ENCODE measurements around the gene ZNF565. TPM values are rescaled to one million over a fixed set of nuclear protein-coding genes. Genes with fewer than 3 reads are reported as not detected.

ZNF565 gene
- total RNA-seq, 1 donor from 2014 or later = 4.4 TPM

DNA sequence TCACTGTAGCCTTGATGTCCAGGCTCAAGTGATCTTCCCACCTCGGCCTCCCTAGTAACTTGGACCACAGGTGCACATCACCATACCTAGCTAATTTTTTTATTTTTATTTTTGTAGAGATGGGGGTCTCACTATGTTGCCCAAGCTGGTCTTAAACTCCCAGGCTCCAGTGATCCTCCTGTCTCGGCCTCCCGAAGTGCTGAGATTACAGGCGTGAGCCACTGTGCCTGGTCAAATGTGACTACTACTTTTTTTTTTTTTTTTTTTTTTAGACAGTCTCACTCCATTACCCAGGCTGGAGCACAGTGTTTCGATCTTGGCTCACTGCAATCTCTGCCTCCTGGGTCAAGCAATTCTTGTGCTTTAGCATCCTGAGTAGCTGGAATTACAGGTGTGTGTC is 41.6 kb downstream of the ZNF565 start:
- intact Hi-C loops (cut with micrococcal nuclease) = no loop called here
- peaks cover 22% of the 10 kb centered on the region for H3K4me1 ChIP-seq
- H3K4me3 ChIP-seq = no peak overlapping the region
- H3K27ac ChIP-seq (replicated peaks) = no peak overlapping the region
- no peaks in the 10 kb centered on the region for H3K36me3 ChIP-seq
- TF ChIP-seq, protein P1, sequence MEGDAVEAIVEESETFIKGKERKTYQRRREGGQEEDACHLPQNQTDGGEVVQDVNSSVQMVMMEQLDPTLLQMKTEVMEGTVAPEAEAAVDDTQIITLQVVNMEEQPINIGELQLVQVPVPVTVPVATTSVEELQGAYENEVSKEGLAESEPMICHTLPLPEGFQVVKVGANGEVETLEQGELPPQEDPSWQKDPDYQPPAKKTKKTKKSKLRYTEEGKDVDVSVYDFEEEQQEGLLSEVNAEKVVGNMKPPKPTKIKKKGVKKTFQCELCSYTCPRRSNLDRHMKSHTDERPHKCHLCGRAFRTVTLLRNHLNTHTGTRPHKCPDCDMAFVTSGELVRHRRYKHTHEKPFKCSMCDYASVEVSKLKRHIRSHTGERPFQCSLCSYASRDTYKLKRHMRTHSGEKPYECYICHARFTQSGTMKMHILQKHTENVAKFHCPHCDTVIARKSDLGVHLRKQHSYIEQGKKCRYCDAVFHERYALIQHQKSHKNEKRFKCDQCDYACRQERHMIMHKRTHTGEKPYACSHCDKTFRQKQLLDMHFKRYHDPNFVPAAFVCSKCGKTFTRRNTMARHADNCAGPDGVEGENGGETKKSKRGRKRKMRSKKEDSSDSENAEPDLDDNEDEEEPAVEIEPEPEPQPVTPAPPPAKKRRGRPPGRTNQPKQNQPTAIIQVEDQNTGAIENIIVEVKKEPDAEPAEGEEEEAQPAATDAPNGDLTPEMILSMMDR (IDR thresholded peaks at IDR 0.05; ENCODE audit: borderline replicate concordance) = no peak
- no peak for DNase-seq
- no peaks in the 10 kb centered on the region for H3K9me3 ChIP-seq (replicated peaks)
- no peaks in the 10 kb centered on the region for H3K27me3 ChIP-seq (ENCODE audit: low read depth)

DNA sequence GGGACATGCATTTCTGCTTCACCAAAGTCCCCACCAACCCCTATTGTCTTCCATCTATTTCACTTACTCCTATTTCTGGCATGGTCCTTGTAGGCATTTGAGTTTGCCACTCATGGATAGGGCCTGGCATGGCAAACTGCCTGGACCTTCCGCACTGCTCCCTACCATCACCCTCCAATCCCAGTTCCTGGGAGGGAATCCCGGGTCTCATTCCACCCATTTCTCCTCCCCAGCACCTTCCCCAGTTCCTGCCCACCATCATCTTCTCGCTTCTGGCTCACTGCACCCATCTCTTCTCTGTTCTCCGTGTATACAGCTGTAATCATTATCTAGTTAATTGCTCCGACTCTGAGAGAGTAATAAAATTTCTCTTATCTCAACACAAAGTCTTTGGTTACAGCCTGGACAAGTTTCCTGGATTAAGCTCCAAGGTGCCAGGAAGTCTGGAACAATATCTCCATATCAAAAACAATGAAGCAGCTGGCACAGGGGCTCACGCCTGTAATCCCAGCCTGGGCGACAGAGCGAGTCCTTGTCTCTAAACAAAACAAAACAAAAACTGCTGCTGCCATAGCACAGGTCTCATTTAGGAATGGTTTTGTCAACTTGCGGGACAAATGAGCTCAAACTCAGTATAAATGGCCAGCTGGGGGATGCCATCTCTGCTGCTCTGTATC is 45.2 kb downstream of the ZNF565 start:
- H3K4me3 ChIP-seq = no peak overlapping the region
- peaks cover 22% of the 10 kb centered on the region for H3K4me1 ChIP-seq
- DNase-seq = no peak
- H3K9me3 ChIP-seq (replicated peaks) = no peaks in the 10 kb centered on the region
- H3K36me3 ChIP-seq = peaks cover 13% of the 10 kb centered on the region
- H3K27ac ChIP-seq (replicated peaks) = peak overlapping the region; percentile 71
- TF ChIP-seq, protein P1 (IDR thresholded peaks at IDR 0.05; ENCODE audit: borderline replicate concordance) = no peak
- intact Hi-C loops (cut with micrococcal nuclease) = no loop called here
- no peaks in the 10 kb centered on the region for H3K27me3 ChIP-seq (ENCODE audit: low read depth)

DNA sequence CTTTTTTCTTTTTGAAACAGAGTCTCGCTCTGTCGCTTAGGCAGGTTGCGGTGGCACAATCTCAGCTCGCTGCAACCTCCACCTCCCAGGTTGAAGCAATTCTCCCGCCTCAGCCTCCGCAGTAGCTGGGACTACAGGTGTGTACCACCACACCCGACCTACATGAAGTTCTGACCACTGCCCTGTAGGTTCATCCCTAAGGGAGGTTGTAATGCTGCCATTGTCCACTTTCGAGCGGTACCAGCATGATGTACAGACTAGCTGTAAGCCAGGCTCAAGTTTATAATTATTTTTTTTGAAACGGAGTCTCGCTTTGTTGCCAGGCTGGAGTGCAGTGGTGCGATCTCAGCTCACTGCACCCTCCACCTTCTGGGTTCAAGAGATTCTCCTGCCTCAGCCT is 50.7 kb downstream of the ZNF565 start:
- Histone ChIP-seq H3K9me3 (replicated peaks) (no peaks in the 10 kb centered on the region), H3K27me3 (ENCODE audit: low read depth) (no peaks in the 10 kb centered on the region), H3K4me3 (no peak overlapping the region), H3K4me1 (peaks cover 13% of the 10 kb centered on the region), H3K27ac (replicated peaks) (no peak overlapping the region), H3K36me3 (peaks cover 21% of the 10 kb centered on the region)
- intact Hi-C loops (cut with micrococcal nuclease) = no loop called here
- TF ChIP-seq, protein P1 (IDR thresholded peaks at IDR 0.05; ENCODE audit: borderline replicate concordance) = no peak
- DNase-seq = no peak

DNA sequence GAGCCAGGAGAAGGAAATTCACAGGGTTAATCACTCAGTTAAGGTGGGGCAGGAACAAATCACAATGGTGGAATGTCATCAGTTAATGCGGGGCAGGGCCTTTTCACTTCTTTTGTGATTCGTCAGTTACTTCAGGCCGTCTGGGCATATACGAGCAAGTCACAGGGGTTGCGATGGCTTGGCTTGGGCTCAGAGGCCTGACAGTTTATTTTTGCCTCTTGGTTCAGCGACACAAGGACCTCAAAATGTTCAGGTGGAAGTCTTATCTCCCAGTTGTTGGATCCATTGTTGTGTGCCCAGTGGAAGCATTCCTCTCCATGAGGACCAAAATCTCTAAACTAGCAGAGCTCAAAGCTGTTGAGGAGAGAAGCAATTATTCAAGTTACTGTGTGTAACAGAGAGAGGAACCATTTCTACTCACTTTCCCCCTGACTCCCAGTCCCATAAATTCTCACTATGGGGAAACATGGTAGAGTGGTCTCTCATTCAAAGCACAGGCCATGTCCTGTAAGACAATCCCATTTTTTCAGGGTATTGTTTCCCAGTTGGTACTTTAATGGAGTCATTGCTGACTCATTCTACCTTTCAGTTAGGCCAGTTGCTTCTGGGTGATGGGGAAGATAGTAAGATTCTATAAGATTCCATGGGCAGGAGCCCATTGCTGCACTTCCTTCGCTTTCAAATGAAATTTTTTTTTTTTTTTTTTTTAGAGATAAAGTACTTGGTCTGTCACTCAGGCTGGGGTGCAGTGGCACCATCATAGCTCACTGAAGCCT is 53.5 kb downstream of the ZNF565 start:
- intact Hi-C loops (cut with micrococcal nuclease) = no loop called here

DNA sequence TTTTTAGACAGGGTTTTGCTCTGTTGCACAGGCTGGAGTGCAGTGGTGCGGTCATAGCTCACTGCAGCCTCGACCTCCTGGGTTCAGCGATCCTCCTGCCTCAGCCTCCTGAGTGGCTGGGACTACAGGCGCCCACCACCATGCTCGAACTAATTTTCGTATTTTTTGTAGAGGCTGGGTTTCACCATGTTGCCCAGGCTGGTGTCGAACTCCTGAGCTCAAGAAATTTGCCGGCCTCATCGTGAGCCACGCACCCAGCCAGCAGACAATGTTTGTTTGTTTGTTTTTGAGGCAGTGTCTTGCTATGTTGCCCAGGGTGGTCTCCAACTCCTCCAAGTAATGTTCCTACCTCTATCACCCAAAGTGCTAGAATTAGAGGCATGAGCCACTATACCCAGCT is 61.3 kb downstream of the ZNF565 start:
- H3K4me3 ChIP-seq = peak overlapping the region; percentile 85
- intact Hi-C loops (cut with micrococcal nuclease) = no loop called here
- DNase-seq = no peak
- peaks cover 28% of the 10 kb centered on the region for H3K36me3 ChIP-seq
- H3K27ac ChIP-seq (replicated peaks) = peak overlapping the region; percentile 99
- H3K27me3 ChIP-seq (ENCODE audit: low read depth) = no peaks in the 10 kb centered on the region
- H3K9me3 ChIP-seq (replicated peaks) = no peaks in the 10 kb centered on the region
- TF ChIP-seq, protein P1 (IDR thresholded peaks at IDR 0.05; ENCODE audit: borderline replicate concordance) = no peak
- peaks cover 78% of the 10 kb centered on the region for H3K4me1 ChIP-seq

More for the DNA sequence above, 53.5 kb downstream of the ZNF565 start:
- no peaks in the 10 kb centered on the region for H3K9me3 ChIP-seq (replicated peaks)
- TF ChIP-seq, protein P1 (IDR thresholded peaks at IDR 0.05; ENCODE audit: borderline replicate concordance) = no peak
- peaks cover 10% of the 10 kb centered on the region for H3K36me3 ChIP-seq
- peak overlapping the region; percentile 61 for H3K27ac ChIP-seq (replicated peaks)
- no peaks in the 10 kb centered on the region for H3K27me3 ChIP-seq (ENCODE audit: low read depth)
- H3K4me3 ChIP-seq = no peak overlapping the region
- H3K4me1 ChIP-seq = peaks cover 15% of the 10 kb centered on the region
- no peak for DNase-seq
